NT2/D1 (cell line): ENCODE results near the gene JARID2.

Source experiments
- SUZ12 ChIP-seq: IDR thresholded peaks from 2 replicates; pipeline ENCODE4 v1.6.1; 2011; ENCODE audit not compliant: insufficient read length, insufficient read depth; ENCODE audit errors: extremely low read depth
- ZNF274 ChIP-seq: IDR thresholded peaks from 2 replicates; pipeline ENCODE4 v1.6.1; 2011; ENCODE audit warnings: mild to moderate bottlenecking, low read depth, low read length

DNA sequence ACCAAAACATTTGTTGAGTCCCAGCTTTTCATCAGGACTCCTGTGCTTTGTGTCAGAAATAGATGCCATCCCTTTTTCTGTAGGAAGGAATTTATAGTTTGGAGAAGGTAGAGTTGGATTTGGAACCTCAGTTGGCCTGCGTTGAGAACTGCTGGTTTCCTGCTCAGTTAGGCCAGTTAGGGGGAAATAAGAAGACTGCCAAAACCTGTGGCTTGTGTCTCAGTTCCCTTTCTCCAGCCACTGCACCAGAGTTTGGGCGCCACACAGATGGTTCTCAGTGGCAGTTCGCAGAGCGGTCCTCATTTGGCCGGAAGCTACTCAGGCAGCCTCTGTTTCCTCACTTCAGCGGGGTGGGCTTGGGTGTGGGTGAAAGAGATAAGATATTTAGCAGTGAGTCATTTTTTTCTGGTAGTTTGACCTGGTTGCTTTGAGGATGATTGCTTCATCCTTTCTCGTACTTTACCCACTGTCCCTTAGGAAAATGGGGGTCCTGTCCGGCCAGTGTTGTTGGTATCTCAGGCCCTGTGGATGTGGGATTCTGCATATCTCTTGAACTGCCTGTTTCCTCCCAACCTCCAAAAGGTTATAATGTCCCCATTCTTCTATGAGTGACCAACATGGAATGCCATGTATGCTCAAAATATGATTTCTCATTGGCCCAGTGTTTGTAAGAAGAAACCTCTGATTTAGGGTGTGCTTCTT is 53.7 kb downstream of the JARID2 start:
- no peak for TF ChIP-seq ZNF274
- no peak for TF ChIP-seq SUZ12
